Natural killer cell treated with Interleukin-12 subunit alpha and Interleukin-12 subunit beta and Interleukin-15 and Interleukin-18, amount 100 ng/mL, for 72 hours (primary cell): Measurements from ENCODE around the gene AGAP1. TPM values are rescaled to one million over a fixed set of nuclear protein-coding genes. Genes with fewer than 3 reads are reported as not detected.

Experiments used
- ATAC-seq, 2 donors: fragments of 150-1000 bp; cut with Tn5 transposase in 1 of 2; sonication (Bioruptor Pico), chemical (Tn5 transposase) in 1 of 2; 2 replicates each; pipeline ENCODE4 v1.10.0; 2021
- DNase-seq: peaks from one replicate; pipeline ENCODE4 v3.0.0; 2022; ENCODE audit warnings: low spot score
- H3K27ac Mint-ChIP-seq, 2 donors: 1 replicate in 1 of 2; 2 replicates in 1 of 2; pipeline ENCODE4 v1.8.0; 2022; ENCODE audit warnings: mixed read lengths in 2 of 2, mild to moderate bottlenecking in 1 of 2, moderate library complexity in 1 of 2
- H3K27me3 Mint-ChIP-seq, 2 donors: 1 replicate in 1 of 2; 2 replicates in 1 of 2; pipeline ENCODE4 v1.8.0; 2022; ENCODE audit warnings: mixed read lengths in 2 of 2
- H3K36me3 Mint-ChIP-seq: one replicate; pipeline ENCODE4 v1.8.0; 2022; ENCODE audit warnings: mixed read lengths
- H3K4me1 Mint-ChIP-seq, 2 donors: 1 replicate in 1 of 2; 2 replicates in 1 of 2; pipeline ENCODE4 v1.8.0; 2022; ENCODE audit warnings: low read depth in 2 of 2, mixed read lengths in 2 of 2, mild to moderate bottlenecking in 1 of 2
- H3K4me3 Mint-ChIP-seq: one replicate; pipeline ENCODE4 v1.8.0; 2022; ENCODE audit warnings: mixed read lengths
- H3K9me3 Mint-ChIP-seq: 2 replicates; pipeline ENCODE4 v1.8.0; 2022; ENCODE audit warnings: mixed read lengths
- total RNA-seq, 2 donors: library from RNA; stranded (reverse); gene quantifications; one replicate each; pipeline ENCODE4 v1.2.3, GENCODE V29; 2022

Gene AGAP1
- total RNA-seq, 2 donors from 2014 or later, result 5.2 to 7.4 TPM

- no peak overlapping the region for H3K27ac Mint-ChIP-seq
- H3K9me3 Mint-ChIP-seq, result no peaks in the 10 kb centered on the region
- DNase-seq, result no peak
- no peaks in the 10 kb centered on the region for H3K36me3 Mint-ChIP-seq
- peaks cover 5 to 6% of the 10 kb centered on the region in 2 donors for H3K4me1 Mint-ChIP-seq
- peak in 1 of 2 donors; percentile 17 for ATAC-seq
- peaks cover 29 to 31% of the 10 kb centered on the region in 2 donors for H3K27me3 Mint-ChIP-seq
- no peak overlapping the region for H3K4me3 Mint-ChIP-seq
Measured at GRCh38 chr2:235506291-235506996, 12.6 kb downstream of the AGAP1 start.

DNA sequence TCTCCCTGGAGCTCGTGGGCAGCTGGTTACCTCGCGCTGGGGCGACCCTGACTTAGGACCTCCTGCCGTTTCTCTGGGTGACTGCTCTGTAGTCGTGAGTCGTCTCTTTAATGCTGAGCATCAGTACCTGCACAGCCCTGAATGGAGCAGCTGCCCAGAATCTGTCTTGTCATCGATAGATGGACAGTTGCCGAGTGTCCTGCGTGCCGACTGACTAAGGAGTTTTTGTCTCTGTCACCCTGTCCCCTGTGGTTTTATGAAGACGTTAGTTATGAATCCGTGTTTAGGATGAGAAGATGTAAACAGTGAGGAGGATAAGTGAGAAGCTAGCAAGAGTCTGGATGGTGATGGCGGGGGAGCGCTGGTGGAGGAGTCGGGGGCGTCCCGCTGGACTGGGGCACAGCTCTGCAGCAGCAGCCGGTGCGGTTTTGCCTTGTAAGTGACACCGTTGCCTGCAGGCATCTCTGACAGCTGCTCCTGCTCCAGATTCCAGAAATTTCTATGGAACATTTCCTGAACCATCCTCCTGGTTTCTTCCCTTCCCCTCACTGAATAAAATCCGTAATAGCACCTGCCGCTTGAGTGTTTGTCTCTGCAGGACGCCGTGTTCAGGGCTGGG lies 13.3 kb downstream of the AGAP1 start:
- Mint-ChIP-seq H3K4me1 (no peaks in the 10 kb centered on the region), H3K9me3 (no peaks in the 10 kb centered on the region), H3K27me3 (peaks cover 22 to 24% of the 10 kb centered on the region in 2 donors), H3K4me3 (no peak overlapping the region), H3K36me3 (no peaks in the 10 kb centered on the region), H3K27ac (no peak overlapping the region)
- peak in 1 of 2 donors; percentile 4 for ATAC-seq
- DNase-seq, result no peak

DNA sequence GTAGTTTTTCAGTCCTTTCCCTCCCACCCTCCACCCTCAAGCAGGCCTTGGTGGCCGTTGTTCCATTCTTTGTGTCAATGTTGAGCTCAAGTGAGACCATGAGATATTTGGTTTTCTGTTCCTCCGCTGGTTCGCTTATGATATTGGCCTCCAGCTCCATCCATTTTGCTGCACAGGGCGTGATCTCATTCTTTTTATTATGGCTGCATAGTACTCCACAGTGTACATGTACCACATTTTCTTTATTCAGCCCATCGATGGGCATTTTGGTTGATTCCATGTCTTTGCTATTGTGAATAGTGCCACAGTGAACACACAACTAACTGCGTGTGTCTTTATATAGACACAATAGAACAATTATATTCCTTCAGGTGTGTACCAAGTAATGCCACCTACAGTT lies 14.1 kb downstream of the AGAP1 start:
- H3K36me3 Mint-ChIP-seq, result no peaks in the 10 kb centered on the region
- no peak for ATAC-seq
- H3K9me3 Mint-ChIP-seq, result no peaks in the 10 kb centered on the region
- H3K4me1 Mint-ChIP-seq, result no peaks in the 10 kb centered on the region
- H3K27ac Mint-ChIP-seq, result no peak overlapping the region
- peaks cover 14 to 24% of the 10 kb centered on the region in 2 donors for H3K27me3 Mint-ChIP-seq
- H3K4me3 Mint-ChIP-seq, result no peak overlapping the region
- no peak for DNase-seq

DNA sequence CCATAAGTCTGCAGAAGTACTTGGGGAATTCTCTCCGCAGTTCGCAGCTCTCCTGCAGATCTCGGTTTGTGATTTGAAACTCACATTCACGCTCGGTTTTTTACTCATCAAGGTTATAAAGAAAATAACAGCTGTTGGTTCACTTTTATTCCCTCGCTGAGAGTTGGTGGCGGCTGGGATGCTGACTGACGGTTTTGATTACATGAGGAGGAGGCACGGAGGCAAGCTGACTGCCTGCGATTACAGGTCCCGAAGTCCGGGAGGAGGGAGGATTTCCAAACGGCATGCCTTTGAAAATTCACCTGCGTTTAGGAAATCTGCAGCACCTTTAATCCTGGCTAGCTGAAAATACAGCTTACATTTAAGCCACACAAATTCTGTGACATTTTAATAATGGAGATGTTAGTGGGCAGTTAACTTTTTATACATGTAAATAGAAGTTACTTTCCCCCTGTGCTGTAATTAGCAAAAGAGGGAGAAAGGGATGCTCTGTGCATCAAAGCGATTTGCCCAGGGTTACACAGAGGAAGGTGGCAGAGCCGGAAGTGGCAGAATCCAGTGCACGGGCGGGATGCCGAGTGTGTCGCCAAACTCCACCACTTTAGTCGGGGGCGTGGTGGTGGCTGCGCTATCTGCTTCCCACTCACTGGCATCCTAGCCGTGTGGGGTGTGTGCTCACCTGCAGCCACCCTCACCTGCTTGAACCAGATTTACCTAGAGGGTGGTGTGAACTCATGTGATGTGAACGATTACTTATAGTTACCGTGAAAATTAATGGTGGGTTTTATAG lies 14.7 kb downstream of the AGAP1 start:
- ATAC-seq (no peak), DNase-seq (no peak)
- no peaks in the 10 kb centered on the region for H3K36me3 Mint-ChIP-seq
- H3K27me3 Mint-ChIP-seq, result peaks cover 12 to 23% of the 10 kb centered on the region in 2 donors
- no peak overlapping the region for H3K4me3 Mint-ChIP-seq
- H3K9me3 Mint-ChIP-seq, result no peaks in the 10 kb centered on the region
- H3K27ac Mint-ChIP-seq, result no peak overlapping the region
- H3K4me1 Mint-ChIP-seq, result no peaks in the 10 kb centered on the region

DNA sequence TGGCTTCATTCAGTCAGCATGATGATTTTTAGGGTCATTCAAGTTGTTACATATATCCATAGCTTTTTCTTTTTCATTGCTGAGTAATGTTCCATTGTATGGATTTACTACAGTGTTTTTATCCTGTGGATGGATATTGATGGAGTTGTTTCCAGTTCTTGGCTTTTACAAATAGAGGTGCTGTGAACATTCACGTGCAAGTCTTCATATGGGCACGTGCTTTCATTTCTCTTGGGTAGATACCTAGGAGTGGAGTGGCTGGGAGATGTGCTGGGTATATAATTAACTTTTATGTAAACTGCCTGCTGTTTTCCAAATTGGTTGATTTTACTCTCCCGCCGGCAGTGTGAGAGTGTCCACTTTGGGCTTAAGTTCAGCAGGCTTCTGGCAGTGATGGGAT lies 16.5 kb downstream of the AGAP1 start:
- DNase-seq (no peak), ATAC-seq (no peak)
- H3K27ac Mint-ChIP-seq, result no peak overlapping the region
- no peaks in the 10 kb centered on the region for H3K4me1 Mint-ChIP-seq
- no peak overlapping the region for H3K4me3 Mint-ChIP-seq
- no peaks in the 10 kb centered on the region for H3K36me3 Mint-ChIP-seq
- peaks cover 4 to 19% of the 10 kb centered on the region in 2 donors for H3K27me3 Mint-ChIP-seq
- H3K9me3 Mint-ChIP-seq, result no peaks in the 10 kb centered on the region

GRCh38 chr2:235511187-235511661 lies 17.4 kb downstream of the AGAP1 start:
- ATAC-seq, result no peak
- DNase-seq, result no peak
- H3K9me3 Mint-ChIP-seq, result no peaks in the 10 kb centered on the region
- H3K27me3 Mint-ChIP-seq, result peaks cover 0 to 16% of the 10 kb centered on the region in 2 donors
- H3K4me3 Mint-ChIP-seq, result no peak overlapping the region
- no peaks in the 10 kb centered on the region for H3K36me3 Mint-ChIP-seq
- H3K4me1 Mint-ChIP-seq, result no peaks in the 10 kb centered on the region
- H3K27ac Mint-ChIP-seq, result no peak overlapping the region

DNA sequence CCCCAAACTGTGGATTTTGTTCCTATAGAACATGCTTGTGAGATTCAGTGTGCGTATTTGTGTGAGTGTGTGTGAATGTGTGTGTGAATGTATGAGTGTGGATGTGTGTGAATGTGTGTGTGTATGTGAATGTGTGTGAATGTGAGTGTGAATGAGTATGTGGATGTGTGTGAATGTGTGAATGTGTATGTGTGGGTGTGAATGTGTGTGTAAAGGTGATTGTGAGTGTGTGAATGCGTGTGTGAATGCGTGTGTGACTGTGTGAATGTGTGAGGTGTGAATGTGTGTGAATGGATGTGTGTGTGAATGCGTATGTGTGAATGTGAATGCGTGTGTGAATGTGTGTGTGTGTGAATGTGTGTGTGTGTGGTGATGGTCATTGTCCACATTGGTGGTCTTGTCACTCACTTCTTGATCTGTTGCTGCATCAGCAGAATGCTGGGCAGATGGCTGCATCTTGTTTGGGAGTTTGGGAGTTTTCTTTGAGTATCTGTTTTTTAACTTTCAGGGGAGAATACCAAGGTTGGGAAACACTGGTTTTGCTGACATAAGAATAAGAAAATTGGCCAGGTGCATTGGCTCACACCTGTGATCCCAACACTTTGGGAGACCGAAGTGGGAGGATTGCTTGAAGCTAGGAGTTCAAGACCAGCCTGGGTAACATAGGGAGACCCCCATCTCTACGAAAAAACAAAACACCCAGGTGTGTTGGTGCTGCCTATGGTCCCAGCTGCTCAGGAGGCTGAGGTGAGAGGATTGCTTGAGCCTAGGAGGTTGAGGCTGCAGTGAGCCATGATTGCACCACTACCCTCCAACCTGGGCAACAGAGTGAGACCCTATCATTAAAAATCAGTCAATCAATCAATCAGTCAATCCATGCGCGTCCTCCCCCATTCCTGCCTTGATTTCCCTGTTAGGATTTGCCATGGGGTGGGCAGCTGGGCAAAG lies 18.2 kb downstream of the AGAP1 start:
- ATAC-seq, result no peak
- no peaks in the 10 kb centered on the region for H3K36me3 Mint-ChIP-seq

GRCh38 chr2:235512699-235513053 lies 18.8 kb downstream of the AGAP1 start:
- Mint-ChIP-seq H3K27me3 (peaks cover 0 to 13% of the 10 kb centered on the region in 2 donors), H3K9me3 (no peaks in the 10 kb centered on the region), H3K4me1 (no peaks in the 10 kb centered on the region), H3K4me3 (no peak overlapping the region), H3K27ac (no peak overlapping the region), H3K36me3 (no peaks in the 10 kb centered on the region)
- DNase-seq, result no peak
- ATAC-seq, result no peak

More for the DNA sequence above, 18.2 kb downstream of the AGAP1 start:
- Mint-ChIP-seq H3K27ac (no peak overlapping the region), H3K4me3 (no peak overlapping the region), H3K27me3 (peaks cover 0 to 15% of the 10 kb centered on the region in 2 donors), H3K9me3 (no peaks in the 10 kb centered on the region), H3K4me1 (no peaks in the 10 kb centered on the region)
- no peak for DNase-seq

GRCh38 chr2:235513984-235514626 lies 20.3 kb downstream of the AGAP1 start:
- no peak overlapping the region for H3K4me3 Mint-ChIP-seq

GRCh38 chr2:235514627-235515363 lies 21.0 kb downstream of the AGAP1 start:
- Mint-ChIP-seq H3K27me3 (peaks cover 0 to 8% of the 10 kb centered on the region in 2 donors), H3K4me1 (no peaks in the 10 kb centered on the region), H3K9me3 (no peaks in the 10 kb centered on the region), H3K27ac (no peak overlapping the region), H3K4me3 (no peak overlapping the region), H3K36me3 (no peaks in the 10 kb centered on the region)
- ATAC-seq (peak in 1 of 2 donors; percentile 17), DNase-seq (no peak)

More at GRCh38 chr2:235513984-235514626, 20.3 kb downstream of the AGAP1 start:
- Mint-ChIP-seq H3K27me3 (peaks cover 0 to 11% of the 10 kb centered on the region in 2 donors), H3K9me3 (no peaks in the 10 kb centered on the region), H3K36me3 (no peaks in the 10 kb centered on the region), H3K4me1 (no peaks in the 10 kb centered on the region), H3K27ac (no peak overlapping the region)
- peak in 1 of 2 donors; percentile 38 for ATAC-seq
- DNase-seq, result no peak

GRCh38 chr2:235515364-235515742 lies 21.5 kb downstream of the AGAP1 start:
- Mint-ChIP-seq H3K27ac (no peak overlapping the region), H3K4me3 (no peak overlapping the region), H3K27me3 (peaks cover 0 to 8% of the 10 kb centered on the region in 2 donors), H3K36me3 (no peaks in the 10 kb centered on the region), H3K9me3 (no peaks in the 10 kb centered on the region), H3K4me1 (no peaks in the 10 kb centered on the region)
- ATAC-seq, result no peak
- no peak for DNase-seq

DNA sequence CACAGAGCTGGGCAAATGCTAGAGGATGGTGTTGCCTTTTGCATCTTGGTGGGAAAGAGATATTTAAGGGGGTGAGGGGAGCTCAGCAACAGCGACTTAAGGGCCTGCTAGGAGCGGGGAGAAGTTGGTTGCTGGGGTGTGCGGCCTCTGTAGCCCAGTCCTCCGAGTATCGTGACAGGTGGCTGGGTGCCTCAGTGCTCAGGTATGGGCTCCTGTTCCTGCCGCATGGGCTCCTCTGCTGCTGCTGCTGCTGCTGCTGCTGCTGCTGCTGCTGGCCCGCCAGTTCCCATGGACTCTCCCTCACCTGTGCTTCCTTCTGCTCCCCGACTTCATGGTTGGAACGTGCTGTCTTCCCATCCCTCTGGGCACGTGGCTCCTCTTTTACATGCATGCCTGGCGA lies 22.0 kb downstream of the AGAP1 start:
- Mint-ChIP-seq H3K4me1 (no peaks in the 10 kb centered on the region), H3K4me3 (no peak overlapping the region), H3K27ac (no peak overlapping the region), H3K9me3 (no peaks in the 10 kb centered on the region), H3K36me3 (no peaks in the 10 kb centered on the region), H3K27me3 (peaks cover 0 to 7% of the 10 kb centered on the region in 2 donors)
- ATAC-seq, result no peak
- DNase-seq, result no peak
